Measurements from ENCODE around the gene PLPP1.

DNA sequence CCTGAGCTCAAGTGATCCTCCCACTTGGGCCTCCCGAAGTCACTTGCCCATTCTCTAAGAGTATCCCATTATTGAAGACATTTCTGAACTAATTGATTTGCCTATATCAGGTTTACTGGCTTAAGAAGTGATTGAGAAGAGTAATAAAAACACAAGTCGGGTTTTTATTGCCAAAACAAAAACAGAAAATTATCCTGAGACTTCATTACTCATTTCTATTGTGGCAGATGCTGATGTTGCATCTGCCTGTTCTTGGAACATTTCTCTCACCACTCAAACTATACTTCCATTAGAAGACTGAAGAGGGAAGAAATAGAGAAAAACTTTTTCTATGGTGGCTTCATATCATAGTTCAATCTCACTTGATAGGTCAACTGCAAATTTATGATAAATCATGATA lies 41.9 kb upstream of the PLPP1 start:
- TF ChIP-seq EZH2 (IDR thresholded peaks at IDR 0.05; ENCODE audit: borderline replicate concordance, insufficient read depth, low read depth, low read length, poor library complexity, severe bottlenecking) = no peak
- TF ChIP-seq, protein P1, sequence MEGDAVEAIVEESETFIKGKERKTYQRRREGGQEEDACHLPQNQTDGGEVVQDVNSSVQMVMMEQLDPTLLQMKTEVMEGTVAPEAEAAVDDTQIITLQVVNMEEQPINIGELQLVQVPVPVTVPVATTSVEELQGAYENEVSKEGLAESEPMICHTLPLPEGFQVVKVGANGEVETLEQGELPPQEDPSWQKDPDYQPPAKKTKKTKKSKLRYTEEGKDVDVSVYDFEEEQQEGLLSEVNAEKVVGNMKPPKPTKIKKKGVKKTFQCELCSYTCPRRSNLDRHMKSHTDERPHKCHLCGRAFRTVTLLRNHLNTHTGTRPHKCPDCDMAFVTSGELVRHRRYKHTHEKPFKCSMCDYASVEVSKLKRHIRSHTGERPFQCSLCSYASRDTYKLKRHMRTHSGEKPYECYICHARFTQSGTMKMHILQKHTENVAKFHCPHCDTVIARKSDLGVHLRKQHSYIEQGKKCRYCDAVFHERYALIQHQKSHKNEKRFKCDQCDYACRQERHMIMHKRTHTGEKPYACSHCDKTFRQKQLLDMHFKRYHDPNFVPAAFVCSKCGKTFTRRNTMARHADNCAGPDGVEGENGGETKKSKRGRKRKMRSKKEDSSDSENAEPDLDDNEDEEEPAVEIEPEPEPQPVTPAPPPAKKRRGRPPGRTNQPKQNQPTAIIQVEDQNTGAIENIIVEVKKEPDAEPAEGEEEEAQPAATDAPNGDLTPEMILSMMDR (IDR thresholded peaks at IDR 0.05) = no peak
